A673 (cell line): ENCODE measurements around the gene CORO7. TPM values are rescaled to one million over a fixed set of nuclear protein-coding genes. Genes with fewer than 3 reads are reported as not detected.

Source experiments
- BruUV-seq: library from RNA; stranded (reverse); fragments of 400-500 nt; replicated peaks from 2 replicates; lab custom pipeline; 2021; lab: Mats Ljungman, UMichigan
- CTCF ChIA-PET: fragments of 300-600 bp; sonication (Branson Sonifier 250); formaldehyde crosslinking; loops from one replicate; lab custom pipeline; 2022; ENCODE audit warnings: antibody characterized with exemption; lab: Charles Lee
- POLR2A ChIA-PET: fragments of 300-600 bp; sonication (Branson Sonifier 250); formaldehyde crosslinking; loops from one replicate; lab custom pipeline; 2022; ENCODE audit warnings: antibody characterized with exemption; ENCODE audit not compliant: low non-redundant PET; lab: Charles Lee
- DNase-seq: peaks from one replicate; pipeline ENCODE4 v3.0.0-alpha.2; 2015; ENCODE audit warnings: low spot score
- H3K27ac ChIP-seq: fragments of 200-600 bp; sonication (generic); 2 replicates; pipeline ENCODE4 v1.5.1; 2016; ENCODE audit warnings: mixed run types, low read depth, mild to moderate bottlenecking, mixed read lengths, antibody characterized with exemption, low read length; ENCODE audit not compliant: poor library complexity, severe bottlenecking
- H3K27me3 ChIP-seq: fragments of 200-600 bp; sonication (generic); replicated peaks from 2 replicates; pipeline ENCODE4 v1.6.1; 2017; ENCODE audit warnings: mixed run types, low read depth, mild to moderate bottlenecking, mixed read lengths, antibody characterized with exemption, low read length; ENCODE audit not compliant: insufficient read depth, poor library complexity
- H3K36me3 ChIP-seq: fragments of 200-600 bp; sonication (generic); 2 replicates; pipeline ENCODE4 v1.6.1; 2016; ENCODE audit warnings: mixed run types, mild to moderate bottlenecking, mixed read lengths, antibody characterized with exemption, low read length; ENCODE audit not compliant: insufficient read depth, poor library complexity, severe bottlenecking
- H3K4me1 ChIP-seq: fragments of 200-600 bp; sonication (generic); 2 replicates; pipeline ENCODE4 v1.6.1; 2017; ENCODE audit warnings: mixed run types, mild to moderate bottlenecking, mixed read lengths, antibody characterized with exemption, low read length; ENCODE audit not compliant: insufficient read depth, poor library complexity, severe bottlenecking
- H3K4me3 ChIP-seq: fragments of 200-600 bp; sonication (generic); 2 replicates; pipeline ENCODE4 v1.5.1; 2016; ENCODE audit warnings: low read depth, mixed run types, mild to moderate bottlenecking, mixed read lengths, low read length; ENCODE audit not compliant: poor library complexity, severe bottlenecking
- H3K9me3 ChIP-seq: fragments of 200-600 bp; sonication (generic); 2 replicates; pipeline ENCODE4 v1.6.1; 2016; ENCODE audit warnings: mixed run types, low read depth, mild to moderate bottlenecking, mixed read lengths, antibody characterized with exemption, low read length; ENCODE audit not compliant: poor library complexity, severe bottlenecking
- CTCF ChIP-seq: fragments of 300-800, 200-600 bp; sonication (generic); conservative IDR thresholded peaks from 2 replicates; pipeline ENCODE4 v1.5.1; 2017; ENCODE audit warnings: low read depth, mild to moderate bottlenecking, antibody characterized with exemption, low read length, moderate library complexity, mixed read lengths
- EZH2 ChIP-seq: fragments of 200-600 bp; sonication (generic); IDR thresholded peaks from 2 replicates; pipeline ENCODE4 v1.6.1; 2017; ENCODE audit warnings: borderline replicate concordance, low read depth, mild to moderate bottlenecking, mixed read lengths, antibody characterized with exemption, low read length; ENCODE audit not compliant: poor library complexity, severe bottlenecking
- intact Hi-C: fragments of 100-400 bp; cut with micrococcal nuclease; formaldehyde crosslinking; loops from one replicate; pipeline ENCODE4 v1.10.0; 2022; ENCODE audit not compliant: unreplicated experiment
- total RNA-seq: library from RNA; stranded (reverse); gene quantifications from 2 replicates; pipeline ENCODE4 v1.2.3, GENCODE V29; 2021

CORO7 gene
- total RNA-seq, 1 experiment from 2014 or later: 24.4 TPM

GRCh38 chr16:4361033-4361943 lies 55.1 kb downstream of the CORO7 start:
- ChIA-PET CTCF (interaction anchor here (3.8 kb wide), 1 partner anchor 42 kb away, joined by 37 read pairs; no protein-coding TSS in a partner anchor), POLR2A (no interaction called here)
- DNase-seq: no peak
- Histone ChIP-seq H3K4me3 (no peak overlapping the region), H3K9me3 (no peaks in the 10 kb centered on the region), H3K27me3 (no peaks in the 10 kb centered on the region), H3K27ac (no peak overlapping the region), H3K36me3 (no peaks in the 10 kb centered on the region), H3K4me1 (no peaks in the 10 kb centered on the region)
- BruUV-seq: no TSS peak
- intact Hi-C loops: no loop called here
- TF ChIP-seq EZH2 (no peak), CTCF (no peak)

GRCh38 chr16:4360538-4361021 lies 55.8 kb downstream of the CORO7 start:
- H3K4me1 ChIP-seq: no peaks in the 10 kb centered on the region
- peak; percentile 37 for DNase-seq
- POLR2A ChIA-PET: no interaction called here
- H3K9me3 ChIP-seq: no peaks in the 10 kb centered on the region
- no TSS peak for BruUV-seq
- no peak overlapping the region for H3K4me3 ChIP-seq
- CTCF ChIA-PET: interaction anchor here (3.8 kb wide), 1 partner anchor 43 kb away, joined by 37 read pairs; no protein-coding TSS in a partner anchor
- H3K36me3 ChIP-seq: no peaks in the 10 kb centered on the region
- intact Hi-C loops: no loop called here
- H3K27me3 ChIP-seq: no peaks in the 10 kb centered on the region
- no peak for TF ChIP-seq EZH2
- TF ChIP-seq CTCF: no peak
- H3K27ac ChIP-seq: no peak overlapping the region

DNA sequence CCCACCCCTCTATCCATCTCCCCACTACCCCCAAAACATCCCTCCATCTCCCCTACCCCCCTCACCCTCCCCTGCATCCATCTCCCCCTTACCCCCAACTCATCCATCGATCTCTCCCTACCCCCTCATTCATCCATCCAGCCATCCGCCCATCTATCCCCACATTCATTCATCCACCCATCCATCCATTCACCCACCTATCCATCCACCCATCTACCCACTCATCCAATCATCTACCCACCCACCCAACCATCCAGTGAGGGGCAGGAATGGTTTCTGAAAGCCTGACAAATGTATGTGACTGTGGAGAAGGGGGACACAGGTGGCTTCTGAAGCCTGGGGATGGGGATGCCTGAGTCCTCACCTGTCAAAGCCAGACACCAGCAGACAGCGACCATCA lies 56.5 kb downstream of the CORO7 start:
- no TSS peak for BruUV-seq
- no peak for TF ChIP-seq CTCF
- TF ChIP-seq EZH2: no peak
- Histone ChIP-seq H3K27ac (no peak overlapping the region), H3K4me3 (no peak overlapping the region), H3K36me3 (no peaks in the 10 kb centered on the region), H3K27me3 (no peaks in the 10 kb centered on the region), H3K9me3 (no peaks in the 10 kb centered on the region), H3K4me1 (no peaks in the 10 kb centered on the region)
- ChIA-PET POLR2A (no interaction called here), CTCF (interaction anchor here (3.8 kb wide), 1 partner anchor 43 kb away, joined by 37 read pairs; no protein-coding TSS in a partner anchor)
- intact Hi-C loops: loop anchor here (1.0 kb wide), 1 partner anchor 42 kb away; no protein-coding TSS in a partner anchor
- DNase-seq: no peak
